GM20431 (cell line): ENCODE measurements around the gene C10orf90.

ENCODE experiments used
- in situ Hi-C: fragments of 300-500 bp; cut with MseI, MboI; formaldehyde crosslinking; loops from one replicate; pipeline ENCODE4 v1.15.0; 2020; ENCODE audit warnings: low sequenced_read_pairs; ENCODE audit not compliant: unreplicated experiment

Gene C10orf90

GRCh38 chr10:126478546-126478945 is 191.9 kb downstream of the C10orf90 start:
- in situ Hi-C loops = no loop called here

DNA sequence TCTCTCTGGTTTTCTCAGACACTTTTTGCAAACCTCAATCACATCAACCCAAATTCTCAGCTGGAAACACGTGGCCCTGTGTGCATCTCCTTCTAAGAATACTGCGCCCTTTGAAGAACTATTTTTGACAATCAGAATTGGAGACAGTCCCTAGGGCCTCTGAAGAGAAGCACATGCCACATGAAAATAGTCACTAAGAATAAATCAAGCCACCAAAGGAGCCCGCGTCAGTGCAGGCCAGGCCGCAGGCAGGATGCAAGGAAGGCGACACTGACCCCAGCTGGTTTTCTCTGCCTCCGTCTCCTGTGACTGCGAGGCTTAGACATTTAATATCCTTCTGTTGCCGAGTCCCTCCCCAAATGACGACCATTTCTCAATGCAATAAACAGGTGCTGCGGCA is 194.2 kb downstream of the C10orf90 start:
- in situ Hi-C loops = no loop called here

DNA sequence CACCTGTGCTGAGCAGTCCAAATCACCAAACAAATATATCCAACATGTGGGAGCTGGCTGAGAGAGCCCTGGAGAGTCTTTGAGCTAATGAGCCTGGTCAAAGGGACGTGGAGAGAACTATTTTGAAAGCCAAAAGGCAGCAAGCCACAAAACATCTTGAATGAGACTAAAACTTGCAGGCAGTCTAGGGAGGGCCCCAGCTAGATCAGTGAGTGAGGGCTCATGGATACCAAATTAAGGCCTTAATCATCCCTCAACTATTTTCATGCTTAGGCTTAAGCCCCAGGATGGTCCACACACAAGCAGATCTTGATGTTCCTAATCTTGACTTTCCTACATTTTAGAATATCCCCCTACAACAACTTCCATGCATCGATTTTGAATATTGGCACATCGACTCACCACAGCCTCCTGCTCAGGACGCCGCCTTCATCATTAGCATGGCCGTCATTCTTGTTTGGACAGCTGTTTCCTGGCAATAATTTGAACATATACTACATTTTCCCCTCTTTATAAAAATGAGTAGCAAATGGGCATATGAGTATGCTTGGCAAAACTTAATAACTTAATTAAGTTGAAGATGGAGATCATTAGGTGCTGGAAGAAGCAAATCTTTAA is 195.3 kb downstream of the C10orf90 start:
- in situ Hi-C loops = no loop called here

- in situ Hi-C loops = no loop called here
Measured at GRCh38 chr10:126474031-126474430, 196.5 kb downstream of the C10orf90 start.

DNA sequence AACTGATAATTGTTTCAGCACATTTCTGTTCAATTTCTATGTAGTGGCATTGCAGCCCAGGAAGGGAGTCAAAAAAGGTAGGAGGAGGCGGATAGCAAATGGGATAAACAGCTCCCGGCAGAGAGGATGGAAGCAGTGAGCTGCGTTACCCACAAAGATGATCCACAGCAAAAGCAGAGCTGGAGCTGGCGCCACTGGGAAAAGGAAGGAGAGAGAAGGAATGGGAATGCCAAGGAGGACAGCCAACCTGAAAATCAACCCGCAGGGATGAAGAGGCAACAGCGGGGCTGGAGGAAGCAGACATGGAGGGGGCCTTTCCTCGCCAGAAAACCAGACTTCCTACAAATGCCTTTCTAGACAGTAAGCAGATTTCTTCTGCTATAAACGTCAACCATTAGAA is 199.5 kb downstream of the C10orf90 start:
- in situ Hi-C loops = no loop called here

- in situ Hi-C loops = no loop called here
Measured at GRCh38 chr10:126469692-126470091, 200.8 kb downstream of the C10orf90 start.

GRCh38 chr10:126468876-126469643 is 201.4 kb downstream of the C10orf90 start:
- in situ Hi-C loops = no loop called here

DNA sequence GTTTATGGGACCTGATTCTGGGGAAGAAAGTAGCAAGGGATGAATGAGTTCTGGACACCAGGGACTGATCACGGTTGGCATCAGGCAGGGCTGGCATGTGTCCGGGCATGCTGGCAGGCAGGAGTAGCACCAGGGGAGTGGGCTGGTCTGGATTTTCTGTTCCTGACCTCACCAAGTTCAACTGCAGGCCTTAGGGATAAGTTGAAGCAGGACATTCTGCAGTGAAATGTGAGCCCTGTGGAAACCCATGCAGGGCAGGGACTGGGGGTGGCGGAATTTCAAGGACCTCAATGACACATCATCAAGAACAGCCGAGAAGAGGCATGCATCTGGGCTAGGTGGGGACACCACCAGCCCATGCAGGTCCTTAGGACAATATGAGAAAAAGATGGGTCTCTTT is 202.0 kb downstream of the C10orf90 start:
- in situ Hi-C loops = no loop called here

DNA sequence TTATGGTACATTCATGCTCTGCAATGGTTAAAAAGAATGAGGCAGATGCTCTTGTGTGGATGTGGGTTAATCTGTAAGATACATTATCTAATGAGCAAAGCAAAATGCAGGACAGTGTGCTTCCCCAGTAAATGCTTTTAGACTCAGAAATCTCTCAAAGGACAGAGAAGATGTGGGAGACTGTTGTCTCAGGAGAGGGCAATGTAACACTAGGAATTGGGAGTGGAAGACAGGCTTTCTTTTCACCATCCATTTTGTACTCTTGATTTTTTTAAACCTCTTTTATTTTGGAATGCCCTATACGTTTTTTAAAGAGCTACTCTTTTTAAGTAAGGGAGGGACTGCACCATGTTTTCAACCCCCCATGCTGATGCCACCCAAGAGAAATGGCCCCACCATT is 204.7 kb downstream of the C10orf90 start:
- in situ Hi-C loops = no loop called here

- in situ Hi-C loops = no loop called here
Measured at GRCh38 chr10:126463286-126463685, 207.2 kb downstream of the C10orf90 start.

- in situ Hi-C loops = no loop called here
Measured at GRCh38 chr10:126461289-126461940, 209.1 kb downstream of the C10orf90 start.

DNA sequence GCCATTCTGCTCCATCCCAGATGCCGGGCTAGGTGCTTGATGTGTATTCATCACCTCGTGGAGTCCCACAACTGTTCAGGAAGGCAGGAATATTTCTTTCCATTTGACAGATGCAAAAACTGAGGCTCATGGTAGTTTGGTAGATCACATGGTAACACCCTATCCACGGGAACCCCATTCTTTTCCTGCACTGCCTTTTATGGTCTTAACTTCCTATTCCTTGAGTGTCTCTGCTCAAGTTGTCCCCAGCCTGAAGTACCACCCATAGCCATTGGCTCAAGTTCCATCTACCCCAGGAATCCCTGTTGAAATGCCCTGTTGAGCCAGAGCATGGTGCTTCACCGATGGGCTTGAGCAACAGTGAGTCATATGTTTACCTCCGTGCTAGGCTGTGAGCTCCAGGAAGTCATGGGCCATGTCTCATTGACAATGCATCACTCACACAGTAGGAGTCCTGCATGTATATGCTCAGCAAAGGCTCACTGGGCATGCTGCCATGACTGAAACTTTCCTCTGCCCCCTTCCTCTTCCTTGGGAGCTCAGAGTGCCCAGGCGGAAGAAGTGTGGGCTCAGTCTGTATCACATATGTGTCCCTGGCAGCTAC is 210.5 kb downstream of the C10orf90 start:
- in situ Hi-C loops = no loop called here

DNA sequence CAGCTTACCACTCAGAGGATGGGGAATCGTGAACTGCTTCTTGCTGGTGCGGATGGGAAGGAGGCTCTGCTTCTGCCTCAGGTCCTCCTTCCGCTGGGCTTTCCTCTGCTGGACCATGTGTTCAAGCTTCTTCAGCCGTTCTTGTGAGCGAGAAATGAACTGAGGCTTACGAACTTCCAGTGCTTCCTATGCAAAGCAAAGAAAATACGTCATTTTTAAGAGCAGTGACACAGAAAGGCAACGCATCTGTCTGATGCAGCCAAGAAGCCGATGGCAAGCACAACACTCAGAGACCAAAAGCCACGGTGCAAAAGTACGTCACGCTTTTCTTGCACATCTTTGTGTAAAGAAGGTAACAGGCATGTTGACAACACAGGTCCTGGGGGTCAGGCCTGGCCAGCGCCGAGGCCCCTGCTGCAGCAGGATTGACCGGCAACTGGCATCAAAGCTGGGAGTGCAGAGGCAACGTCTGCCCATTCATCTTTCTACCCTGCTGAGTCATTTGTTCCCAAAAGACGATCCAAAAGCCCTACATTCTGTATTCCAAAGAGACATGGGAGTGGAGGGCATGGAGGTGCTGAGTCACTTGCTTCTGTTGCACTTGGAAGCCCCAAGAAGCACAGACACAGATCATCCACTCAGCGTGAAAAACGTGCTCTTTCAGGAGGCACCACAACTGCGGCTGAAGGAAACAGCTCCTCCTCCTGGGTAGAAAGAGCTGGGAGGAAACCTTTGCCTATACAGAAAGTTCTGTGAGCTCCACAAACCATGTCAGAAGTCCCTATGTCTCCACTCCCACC is 211.3 kb downstream of the C10orf90 start:
- in situ Hi-C loops = no loop called here

DNA sequence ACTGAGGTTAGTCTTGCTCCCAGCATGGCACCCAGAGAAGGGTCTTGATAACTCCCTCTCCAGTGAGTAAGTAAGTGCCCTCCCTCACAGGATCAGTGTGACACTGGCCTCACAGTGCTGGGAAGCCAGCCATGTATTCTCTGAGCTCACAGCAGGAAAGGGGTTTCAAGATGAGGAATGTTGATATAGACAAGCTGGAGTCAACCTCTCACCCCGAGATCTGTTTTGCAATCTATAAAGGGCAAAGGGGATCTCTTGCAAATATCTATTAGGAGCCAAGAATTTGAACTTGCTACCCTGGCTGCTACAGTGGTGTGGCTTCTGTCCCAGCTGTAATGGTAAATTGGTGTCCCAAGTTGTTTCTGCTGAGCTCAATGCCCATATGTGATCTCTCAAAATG is 212.0 kb downstream of the C10orf90 start:
- in situ Hi-C loops = no loop called here

DNA sequence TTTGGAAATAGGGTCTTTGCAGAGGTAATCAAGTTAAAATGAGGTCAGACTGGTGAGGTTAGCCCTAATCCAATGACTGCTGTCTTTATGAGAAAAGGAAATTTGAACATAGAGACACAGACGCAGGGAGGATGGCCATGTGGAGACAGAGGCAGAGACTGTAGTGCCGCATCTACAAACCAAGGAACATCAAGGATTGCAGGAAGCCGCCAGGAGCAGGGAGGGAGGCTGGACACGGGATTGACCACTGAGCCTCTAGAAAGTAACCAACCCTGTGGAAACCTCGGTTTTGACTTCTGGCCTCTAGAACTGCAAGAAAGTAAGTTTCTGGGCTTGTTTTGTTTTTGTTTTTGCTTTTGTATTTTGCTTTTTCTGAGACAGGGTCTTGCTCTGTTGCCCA is 213.9 kb downstream of the C10orf90 start:
- in situ Hi-C loops = no loop called here

GRCh38 chr10:126455766-126456405 is 214.6 kb downstream of the C10orf90 start:
- in situ Hi-C loops = no loop called here

DNA sequence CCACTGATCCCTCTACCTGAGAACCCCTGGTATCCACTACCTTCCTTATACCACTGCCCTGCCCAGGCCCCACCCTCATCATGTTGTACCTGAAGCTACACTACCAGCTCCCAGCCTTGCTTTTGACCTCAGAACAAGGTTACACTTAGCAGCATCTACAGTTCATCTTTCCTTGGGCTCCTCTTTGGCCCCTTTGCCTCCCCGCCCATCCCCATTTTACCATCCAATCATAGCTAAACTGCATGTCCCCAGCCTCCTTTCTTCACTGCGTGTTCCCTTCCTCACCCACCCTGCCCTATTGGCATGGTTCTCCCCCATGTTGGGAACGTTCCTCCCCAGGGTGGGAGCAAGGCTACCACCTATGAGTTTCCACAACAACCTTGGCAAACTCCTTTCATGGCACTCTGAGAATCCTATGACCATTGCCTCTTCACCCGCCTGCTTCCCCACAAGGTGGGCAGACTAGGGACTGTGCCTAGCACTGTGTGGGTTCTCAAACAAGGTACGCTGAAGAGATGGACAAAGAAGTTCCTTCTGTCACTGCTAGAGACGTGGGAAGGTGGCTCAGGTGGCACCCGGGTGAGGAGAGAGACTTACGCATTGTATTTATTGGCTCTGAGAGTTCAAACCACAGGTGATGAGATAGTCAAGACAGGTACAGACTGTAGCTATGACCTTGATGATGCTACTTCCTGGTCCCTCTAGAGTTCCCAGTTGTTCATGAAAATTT is 215.3 kb downstream of the C10orf90 start:
- in situ Hi-C loops = no loop called here

DNA sequence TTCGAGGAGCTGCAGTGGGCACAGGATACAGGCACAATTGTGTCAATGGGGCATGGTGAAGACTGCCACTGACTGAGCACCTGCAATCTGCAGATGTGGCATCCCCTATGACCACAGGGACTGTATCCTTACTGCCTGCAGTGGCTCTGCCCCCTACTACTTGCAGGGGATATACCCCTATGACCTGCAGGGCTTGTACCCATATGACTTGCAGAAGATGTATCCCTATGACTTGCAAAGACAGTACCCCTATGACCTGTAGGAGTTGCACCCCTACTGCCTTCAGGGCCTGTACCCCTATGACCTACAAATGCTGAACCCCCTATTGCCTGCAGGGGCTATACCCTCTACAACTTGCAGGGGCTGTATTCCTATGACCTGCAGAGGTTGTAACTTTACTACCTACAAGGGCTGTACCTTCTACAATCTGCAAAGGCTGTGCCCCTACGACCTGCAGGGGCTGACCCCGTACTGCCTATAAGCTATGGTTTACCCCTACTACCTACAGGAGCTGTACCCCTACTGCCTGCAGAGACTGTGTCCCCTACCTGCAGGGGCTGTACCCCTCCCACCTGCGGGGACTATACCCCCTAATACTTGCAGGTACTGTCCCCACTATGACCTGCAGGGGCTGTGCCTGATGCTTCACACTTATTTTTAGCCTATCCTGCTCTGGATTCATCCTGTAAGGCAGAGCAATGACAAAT is 216.3 kb downstream of the C10orf90 start:
- in situ Hi-C loops = no loop called here
